Ecto neural progenitor cell (in vitro differentiated cells): ENCODE results near the gene FAM9B.
"Not testable (repeated sequence)": the region's sequence is repeated elsewhere in the genome, so short reads cannot be mapped to it uniquely, and the experiment has no call there.

ENCODE experiments used
- DNase-seq: peaks from one replicate; pipeline ENCODE4 v3.0.0-alpha.2; 2018; ENCODE audit warnings: low spot score

The FAM9B gene

DNA sequence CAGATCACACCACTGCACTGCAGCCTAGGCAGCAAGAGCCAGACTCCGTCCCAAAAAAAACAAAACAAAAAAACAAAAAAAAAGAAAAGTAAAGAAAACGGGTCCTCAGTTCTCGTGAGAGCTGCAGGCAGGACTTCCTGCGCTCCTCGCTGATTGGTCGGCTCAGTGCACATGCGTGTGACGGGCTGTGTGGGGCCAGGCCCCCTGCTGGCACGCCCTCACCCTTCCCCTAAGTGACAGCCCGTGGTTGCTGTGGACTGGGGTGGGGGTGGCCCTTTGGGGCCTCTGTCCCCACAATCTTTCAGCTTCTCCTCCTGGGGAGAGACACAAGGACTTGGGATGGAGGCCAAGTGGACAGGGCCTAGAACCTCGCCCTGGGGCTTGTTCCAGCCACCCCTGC, at the start of gene FAM9B:
FAM9B (minus strand) TSS at position 139 of the 400 bp plus-strand sequence. CDS start 1,141 bp downstream, outside the sequence.
- no peak for DNase-seq

GRCh38 chrX:9081271-9081670, 47.3 kb upstream of the FAM9B start:
- DNase-seq = no peak

DNA sequence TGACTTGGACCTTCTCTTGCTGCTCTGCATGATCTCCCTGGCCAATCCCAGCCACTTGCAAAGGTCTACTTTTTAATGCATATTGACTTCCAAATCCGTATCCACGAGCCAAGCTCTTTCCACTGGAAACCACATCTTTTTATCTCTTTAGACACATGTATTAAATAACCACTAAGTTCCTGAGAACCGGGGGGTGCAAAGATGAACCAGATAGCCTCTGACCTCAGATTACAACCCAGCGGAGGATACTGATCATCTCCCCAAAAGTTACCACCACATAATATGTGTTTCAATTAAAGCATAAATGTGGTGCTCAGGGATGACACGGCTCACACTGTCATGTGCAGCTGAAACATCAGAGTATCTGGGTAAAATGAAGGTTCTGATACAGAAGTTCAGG, 40.4 kb upstream of the FAM9B start:
- DNase-seq = no peak

- no peak for DNase-seq
Observed at GRCh38 chrX:9072281-9072680, 38.4 kb upstream of the FAM9B start.

- no peak for DNase-seq
Observed at GRCh38 chrX:9071031-9071650, 37.2 kb upstream of the FAM9B start.

DNA sequence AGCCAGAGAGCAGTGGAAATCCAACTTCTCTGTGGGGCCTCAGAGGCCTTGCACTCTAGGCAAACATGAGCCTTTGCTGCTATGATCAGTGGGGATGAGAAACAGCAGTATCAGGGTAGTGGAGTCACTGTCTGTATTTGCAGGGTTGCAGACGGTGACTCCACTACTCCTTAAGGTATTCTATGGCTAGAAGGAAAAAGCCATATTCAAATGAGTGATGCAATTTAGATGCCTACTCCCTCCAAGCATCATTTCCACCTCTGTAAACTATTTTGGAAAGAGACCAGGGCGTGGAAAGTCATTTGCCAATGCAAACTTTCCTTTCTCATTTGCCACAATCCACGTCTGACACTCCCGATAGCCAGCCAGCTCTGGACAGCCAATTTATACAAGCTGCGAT, 35.6 kb upstream of the FAM9B start:
- no peak for DNase-seq

DNA sequence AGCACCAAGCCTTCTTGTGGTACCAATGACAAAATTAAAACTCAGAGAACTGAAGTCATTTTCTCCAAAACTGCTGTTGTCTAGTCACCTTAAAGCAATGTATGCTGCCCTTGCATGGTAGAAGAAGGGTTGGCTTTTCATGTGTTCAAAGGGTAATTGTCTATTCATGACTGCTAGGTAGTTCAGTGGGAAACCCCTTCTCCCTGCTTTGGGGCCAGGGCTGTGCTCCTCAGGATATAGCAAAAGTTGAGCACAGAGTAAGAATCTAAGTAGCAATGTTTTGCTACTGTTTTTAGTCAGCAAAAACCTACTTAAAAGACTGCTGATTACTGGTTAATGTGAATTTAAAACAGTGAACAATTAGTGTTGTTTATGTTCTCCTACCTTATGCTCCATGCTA, 30.8 kb upstream of the FAM9B start:
- DNase-seq = no peak

- no peak for DNase-seq
Observed at GRCh38 chrX:9062641-9063040, 28.7 kb upstream of the FAM9B start.

- no peak for DNase-seq
Observed at GRCh38 chrX:9055354-9055753, 21.4 kb upstream of the FAM9B start.

- no peak for DNase-seq
Observed at GRCh38 chrX:9052081-9052480, 18.2 kb upstream of the FAM9B start.

GRCh38 chrX:9050331-9050730, 16.4 kb upstream of the FAM9B start:
- DNase-seq = no peak

GRCh38 chrX:9048801-9049200, 14.9 kb upstream of the FAM9B start:
- DNase-seq = no peak

DNA sequence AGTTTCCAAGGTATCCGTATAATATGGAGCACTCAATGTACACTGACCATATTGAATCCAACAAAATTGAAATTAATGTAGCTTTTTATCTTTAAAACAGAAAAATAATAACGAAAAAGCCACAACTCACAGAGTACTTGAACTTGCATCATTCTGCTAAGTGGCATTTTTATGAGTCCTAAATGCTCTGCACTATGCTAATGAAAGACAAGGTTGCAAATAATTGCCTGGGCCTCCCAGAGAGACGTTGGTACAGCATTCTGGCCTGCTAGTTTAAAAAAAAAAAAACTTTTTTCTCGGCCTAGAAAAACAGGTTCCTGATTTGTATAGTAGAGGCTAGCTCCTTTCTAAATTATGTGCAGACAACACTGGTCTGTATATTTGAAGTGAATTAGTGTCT, 4.3 kb upstream of the FAM9B start:
- DNase-seq = no peak

DNA sequence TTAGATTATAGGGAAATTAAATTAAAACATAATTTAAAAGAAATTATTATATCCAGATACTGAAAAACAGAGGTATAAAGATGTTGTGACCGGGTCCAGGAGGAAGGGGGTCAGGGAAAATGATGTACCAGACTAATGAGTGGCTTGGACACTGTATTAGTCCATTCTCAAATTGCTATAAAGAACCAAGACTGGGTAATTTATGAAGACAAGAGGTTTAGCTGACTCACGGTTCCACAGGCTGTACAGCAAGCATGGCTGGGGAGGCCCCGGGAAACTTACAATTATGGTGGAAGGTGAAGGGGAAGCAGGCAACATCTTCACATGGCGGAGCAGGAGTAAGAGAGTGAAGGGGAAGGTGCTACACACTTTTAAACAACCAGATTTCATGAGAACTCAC, 3.4 kb upstream of the FAM9B start:
- no peak for DNase-seq

DNA sequence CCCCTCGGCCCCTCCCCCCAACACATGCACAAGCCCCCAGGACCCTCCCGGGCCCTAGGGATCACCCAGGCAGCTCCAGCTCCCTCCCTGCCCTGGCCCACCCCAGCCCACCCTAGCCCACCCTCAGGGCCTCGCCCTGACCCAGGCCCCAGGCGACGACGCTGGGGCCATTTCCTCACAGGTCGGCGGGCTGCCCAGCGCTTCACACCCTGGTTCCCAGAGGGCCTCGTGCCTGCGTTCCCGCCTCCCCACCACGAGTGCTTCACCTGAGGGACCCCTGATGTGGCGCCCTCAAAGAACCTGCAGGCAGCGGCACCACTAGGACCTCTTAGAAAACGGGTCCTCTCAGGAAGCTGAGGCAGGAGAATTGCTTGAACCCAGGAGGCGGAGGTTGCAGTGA, 341 bp downstream of the FAM9B start:
- DNase-seq = no peak

DNA sequence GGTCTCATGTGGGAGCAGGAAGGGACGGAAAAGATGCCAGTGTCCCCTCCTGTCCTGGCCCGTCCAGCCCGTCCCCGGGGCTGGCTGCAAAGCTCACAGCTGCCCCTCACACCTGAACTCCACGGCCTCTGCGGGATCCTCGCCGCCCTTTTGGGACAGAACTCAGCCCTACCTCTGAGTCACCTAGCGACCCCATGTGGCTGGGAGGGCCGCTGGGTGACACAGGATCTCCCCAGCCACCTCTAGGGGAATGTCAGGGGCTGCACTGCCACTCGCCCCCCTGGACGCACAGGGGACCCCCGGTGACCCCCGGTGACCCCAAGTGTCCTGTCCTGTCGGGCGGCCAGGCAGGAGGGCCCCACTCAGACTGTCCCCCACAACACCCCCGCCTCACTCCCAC, 748 bp downstream of the FAM9B start:
- DNase-seq = no peak

- no peak for DNase-seq
Observed at GRCh38 chrX:9023293-9023692, 10.6 kb downstream of the FAM9B start.

DNA sequence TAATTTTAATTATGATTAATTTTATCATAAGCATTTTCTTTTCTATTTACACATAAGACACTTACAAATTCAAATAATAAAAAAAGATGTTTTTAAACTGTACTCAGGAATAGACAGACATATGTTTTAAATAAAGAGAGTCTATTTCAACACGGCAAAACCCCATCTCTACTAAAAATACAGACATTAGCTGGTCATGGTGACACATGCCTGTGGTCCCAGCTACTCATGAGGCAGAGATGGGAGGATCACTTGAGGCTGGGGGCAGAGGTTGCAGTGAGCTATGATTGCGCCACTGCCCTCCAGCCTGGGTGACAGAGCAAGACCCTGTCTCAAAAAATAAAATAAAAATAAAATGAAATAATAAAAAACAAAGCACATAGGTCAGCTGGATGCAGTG, 14.8 kb downstream of the FAM9B start:
- no peak for DNase-seq

DNA sequence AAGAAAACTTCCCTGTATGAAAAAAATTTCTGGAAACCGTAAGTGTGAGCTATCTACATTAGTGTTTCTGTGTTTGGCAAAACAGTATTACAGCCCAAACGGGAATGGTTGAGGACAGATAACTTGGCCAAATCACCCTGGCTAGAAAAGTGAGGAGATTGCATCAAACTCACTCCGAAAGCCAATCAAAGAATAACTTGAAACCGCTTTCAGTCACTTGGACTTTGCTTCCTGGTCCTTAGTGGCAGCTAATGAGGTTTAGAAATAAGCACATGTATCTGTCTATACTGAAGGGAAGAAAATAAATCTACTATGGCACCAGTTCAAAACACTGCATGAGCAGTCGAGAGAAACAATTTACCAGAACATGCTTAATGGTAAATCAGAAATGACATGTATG, 15.6 kb downstream of the FAM9B start:
- not testable (repeated sequence) for DNase-seq

DNA sequence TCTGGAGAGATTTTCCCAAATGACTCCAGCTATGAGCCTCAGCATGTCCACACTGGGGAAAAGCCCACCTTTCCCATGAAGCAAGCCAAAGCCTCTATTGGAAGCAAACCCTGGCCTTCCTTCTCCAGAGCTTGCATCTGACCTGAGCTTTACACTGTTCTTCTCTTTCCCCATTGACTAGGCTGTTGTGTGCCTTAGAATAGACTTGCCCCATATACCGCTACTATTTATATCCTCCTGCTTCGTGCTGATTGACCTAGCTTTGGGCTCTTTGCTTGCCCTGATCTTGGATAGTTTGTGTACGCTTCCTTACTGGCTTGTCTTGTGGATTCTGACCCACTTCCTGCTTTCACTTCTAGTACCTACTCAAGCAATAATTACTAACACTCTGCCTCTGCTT, 30.9 kb downstream of the FAM9B start:
- DNase-seq = no peak

- DNase-seq = no peak
Observed at GRCh38 chrX:8988446-8988845, 45.5 kb downstream of the FAM9B start.

- DNase-seq = no peak
Observed at GRCh38 chrX:8987672-8988250, 46.2 kb downstream of the FAM9B start.

- DNase-seq = no peak
Observed at GRCh38 chrX:8984231-8984630, 49.7 kb downstream of the FAM9B start.

DNA sequence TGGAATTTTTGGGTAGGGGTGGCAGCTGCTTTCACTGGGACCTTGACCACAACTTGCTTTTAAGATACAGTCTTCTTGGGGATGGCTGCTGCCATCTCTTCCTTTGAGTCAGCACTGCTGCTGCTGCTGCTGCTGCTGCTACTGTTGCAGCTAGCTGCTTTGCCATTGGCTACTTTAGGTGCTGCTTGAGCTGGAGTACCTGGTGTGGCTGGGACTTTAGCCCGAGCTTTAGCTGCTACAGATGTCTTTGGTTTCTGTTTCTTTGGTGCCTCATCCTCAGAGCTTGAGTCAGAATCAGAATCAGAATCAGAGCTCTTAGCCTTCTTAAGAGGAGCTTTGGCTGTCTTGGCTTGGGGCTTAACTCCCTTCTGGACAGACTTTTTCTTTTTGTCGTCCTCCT, 52.2 kb downstream of the FAM9B start:
- DNase-seq = no peak
